Stomach (tissue), 9 donors: Measurements from ENCODE around the gene FGD6. TPM values are rescaled to one million over a fixed set of nuclear protein-coding genes. Genes with fewer than 3 reads are reported as not detected.

Experiments
- DNase-seq, 2 donors: peaks; one replicate each; pipeline versions ENCODE4 v3.0.0 to v3.0.0-alpha.2; 2013 to 2019
- H3K27ac ChIP-seq, 5 donors: fragments of 200-600 bp in 4 of 5; sonication (generic) in 4 of 5; one replicate each; pipeline ENCODE4 v1.5.1; 2013 to 2019; ENCODE audit warnings: mild to moderate bottlenecking in 1 of 5, moderate library complexity in 1 of 5
- H3K27me3 ChIP-seq, 3 donors: fragments of 200-600 bp; sonication (generic); one replicate each; pipeline ENCODE4 v1.5.1; 2017 to 2019; ENCODE audit warnings: mixed run types in 1 of 3
- H3K36me3 ChIP-seq, 4 donors: fragments of 200-600 bp; sonication (generic); 1 replicate in 3 of 4; 2 replicates in 1 of 4; pipeline ENCODE4 v1.5.1; 2016 to 2019
- H3K4me1 ChIP-seq, 4 donors: fragments of 200-600 bp; sonication (generic); one replicate each; pipeline ENCODE4 v1.5.1; 2016 to 2019
- H3K4me3 ChIP-seq, 4 donors: fragments of 200-600 bp; sonication (generic) in 3 of 4; one replicate each; pipeline ENCODE4 v1.5.1; 2016 to 2019; ENCODE audit warnings: mild to moderate bottlenecking in 1 of 4
- H3K9me3 ChIP-seq, 4 donors: fragments of 200-600 bp; sonication (generic); one replicate each; pipeline ENCODE4 v1.5.1; 2016 to 2019
- CTCF ChIP-seq, 7 experiments: fragments of 450-650 bp in 4 of 7; fragments of 200-600 bp in 3 of 7; sonication (generic) in 3 of 7; IDR thresholded peaks; one replicate each; pipeline ENCODE4 v1.5.1; 2016 to 2019; ENCODE audit warnings: antibody characterized with exemption in 7 of 7, control low read depth in 2 of 7, mild to moderate bottlenecking in 1 of 7
- EP300 ChIP-seq: sonication (generic); formaldehyde crosslinking; IDR thresholded peaks from one replicate; pipeline ENCODE4 v1.6.1; 2017; ENCODE audit warnings: antibody characterized with exemption
- POLR2A ChIP-seq, 4 donors: fragments of 450-650 bp; IDR thresholded peaks; one replicate each; pipeline ENCODE4 v1.6.1; 2016; ENCODE audit warnings: antibody characterized with exemption in 4 of 4, control low read depth in 2 of 4, mild to moderate bottlenecking in 1 of 4, moderate library complexity in 1 of 4
- POLR2AphosphoS5 ChIP-seq, 3 donors: sonication (generic); formaldehyde crosslinking; IDR thresholded peaks; one replicate each; pipeline ENCODE4 v1.6.1; 2016; ENCODE audit warnings: antibody characterized with exemption in 3 of 3
- WGBS, 5 donors: extraction: QIAGEN DNeasy Blood & Tissue Kit in 3 of 5; methylation state at CpG; one replicate each; pipeline versions ENCODE4 v1.1.5 to v1.1.7; 2013 to 2018; 5-methylcytosine and 5-hydroxymethylcytosine counted together
- intact Hi-C: fragments of 100-400 bp; cut with DNase I; formaldehyde crosslinking; loops from one replicate; pipeline ENCODE4 v1.15.1; 2023; ENCODE audit warnings: low total_unique reads
- polyA plus RNA-seq, 3 donors: library from polyadenylated mRNA; stranded (reverse); fragments of 200-250 nt; gene quantifications; one replicate each; pipeline ENCODE4 v1.2.3, GENCODE V29; 2013
- total RNA-seq, 5 donors: library from RNA; depleted of rRNA; stranded (reverse); fragments of >200 nt; gene quantifications; one replicate each; pipeline versions ENCODE4 v1.1.0 to v1.2.3, GENCODE V29; 2014 to 2016
- donor health status: healthy with polysubstance abuse.
- donor health status: Bipolar disorder and iron deficiency.
- donor health status: healthy.

FGD6 gene
- total and polyA plus RNA-seq, 8 donors = 0.92 to 16.3 (median 5.7) TPM

GRCh38 chr12:95257541-95257940 is 40.3 kb upstream of the FGD6 start:
- WGBS, 5 donors = 72 to 88% (median 73%) methylated on average over 3 of the region's 3 CpGs
- H3K4me3 ChIP-seq = no peak overlapping the region
- no peak overlapping the region for H3K27ac ChIP-seq
- TF ChIP-seq CTCF (IDR thresholded peaks at IDR 0.05) = no peak
- TF ChIP-seq EP300 = no peak
- no peak for TF ChIP-seq POLR2A (IDR thresholded peaks at IDR 0.05)
- no peak for TF ChIP-seq POLR2AphosphoS5 (IDR thresholded peaks at IDR 0.05)
- H3K36me3 ChIP-seq = peaks cover 20 to 71% (median 68%) of the 10 kb centered on the region in 4 donors
- no peak for DNase-seq
- peaks cover 0 to 15% (median 9%) of the 10 kb centered on the region in 4 donors for H3K4me1 ChIP-seq
- intact Hi-C loops = no loop called here
- no peaks in the 10 kb centered on the region for H3K27me3 ChIP-seq
- no peaks in the 10 kb centered on the region for H3K9me3 ChIP-seq

GRCh38 chr12:95253386-95253785 is 36.1 kb upstream of the FGD6 start:
- H3K4me1 ChIP-seq = peaks cover 3 to 17% (median 10%) of the 10 kb centered on the region in 4 donors
- H3K36me3 ChIP-seq = peaks cover 20 to 67% (median 64%) of the 10 kb centered on the region in 4 donors
- no peak overlapping the region for H3K27ac ChIP-seq
- no peaks in the 10 kb centered on the region for H3K27me3 ChIP-seq
- TF ChIP-seq CTCF (IDR thresholded peaks at IDR 0.05) (no peak), EP300 (no peak), POLR2AphosphoS5 (IDR thresholded peaks at IDR 0.05) (no peak), POLR2A (IDR thresholded peaks at IDR 0.05) (no peak)
- DNase-seq = no peak
- intact Hi-C loops = no loop called here
- no peak overlapping the region for H3K4me3 ChIP-seq
- no peaks in the 10 kb centered on the region for H3K9me3 ChIP-seq

- WGBS, 5 donors = 86 to 91% (median 88%) methylated on average over 8 of the region's 8 CpGs
- H3K36me3 ChIP-seq = peaks cover 5 to 27% (median 23%) of the 10 kb centered on the region in 4 donors
- intact Hi-C loops = no loop called here
- TF ChIP-seq CTCF (IDR thresholded peaks at IDR 0.05) = no peak
- no peak for TF ChIP-seq POLR2AphosphoS5 (IDR thresholded peaks at IDR 0.05)
- TF ChIP-seq POLR2A (IDR thresholded peaks at IDR 0.05) = no peak
- no peak for TF ChIP-seq EP300
- H3K9me3 ChIP-seq = no peaks in the 10 kb centered on the region
- no peaks in the 10 kb centered on the region for H3K27me3 ChIP-seq
- peaks cover 3 to 37% (median 21%) of the 10 kb centered on the region in 4 donors for H3K4me1 ChIP-seq
- no peak overlapping the region for H3K4me3 ChIP-seq
- peak in 1 of 2 donors; percentile 51 for DNase-seq
- no peak overlapping the region for H3K27ac ChIP-seq
Observed at GRCh38 chr12:95248604-95249360, 31.5 kb upstream of the FGD6 start.

GRCh38 chr12:95248095-95248494 is 30.8 kb upstream of the FGD6 start:
- no peak for TF ChIP-seq POLR2A (IDR thresholded peaks at IDR 0.05)
- no peak for TF ChIP-seq CTCF (IDR thresholded peaks at IDR 0.05)
- no peak for TF ChIP-seq EP300
- no peak for TF ChIP-seq POLR2AphosphoS5 (IDR thresholded peaks at IDR 0.05)
- no peak overlapping the region for H3K4me3 ChIP-seq
- DNase-seq = no peak
- no peaks in the 10 kb centered on the region for H3K9me3 ChIP-seq
- WGBS, 5 donors = 77 to 88% (median 85%) methylated on average over 1 of the region's 1 CpG
- intact Hi-C loops = no loop called here
- peaks cover 3 to 37% (median 21%) of the 10 kb centered on the region in 4 donors for H3K4me1 ChIP-seq
- no peak overlapping the region for H3K27ac ChIP-seq
- no peaks in the 10 kb centered on the region for H3K27me3 ChIP-seq
- peaks cover 1 to 24% (median 21%) of the 10 kb centered on the region in 4 donors for H3K36me3 ChIP-seq
